ENCODE data around the gene KIAA1217. TPM values are rescaled to one million over a fixed set of nuclear protein-coding genes. Genes with fewer than 3 reads are reported as not detected.

The KIAA1217 gene
- total RNA-seq, 1 experiment from 2014 or later: 18.6 TPM

- H2BK12ac ChIP-seq (ENCODE audit: insufficient read length, low read depth, low read length): no peak overlapping the region
- H3K79me2 ChIP-seq (ENCODE audit: insufficient read depth, low read length): no peaks in the 10 kb centered on the region
- H4K91ac ChIP-seq (ENCODE audit: insufficient read length, low read depth, low read length): no peak overlapping the region
- Mint-ChIP-seq H3K36me3 (ENCODE audit: insufficient read depth in 1 of 3, low read depth in 3 of 3) (no peaks in the 10 kb centered on the region; a peak in 3 of 7 replicates), H3K9me3 (no peaks in the 10 kb centered on the region), H3K27ac (no peak overlapping the region), H3K27me3 (ENCODE audit: low read depth) (no peaks in the 10 kb centered on the region), H3K4me3 (no peak overlapping the region), H3K4me1 (peaks cover 19 to 20% of the 10 kb centered on the region in 2 experiments)
- no peak overlapping the region for H3K4me2 ChIP-seq (ENCODE audit: insufficient read depth, insufficient read length, low read length)
- H3K4ac ChIP-seq (ENCODE audit: low read depth, low read length): no peak overlapping the region
- H3K9ac ChIP-seq (ENCODE audit: extremely low read depth, insufficient read length, low read length): no peak overlapping the region
- H4K8ac ChIP-seq (replicated peaks; ENCODE audit: insufficient read length, low read depth, low read length): no peak overlapping the region
- no peak overlapping the region for H4K5ac ChIP-seq (ENCODE audit: insufficient read length, low read depth, low read length)
- H2AFZ ChIP-seq (ENCODE audit: low read length): no peak overlapping the region
- no peak overlapping the region for H3K56ac ChIP-seq (ENCODE audit: insufficient read length, low read depth, low read length)
- H4K20me1 ChIP-seq (ENCODE audit: control insufficient read depth, insufficient read depth, insufficient read length): no peaks in the 10 kb centered on the region
- no peak for DNase-seq
- H3K23me2 ChIP-seq (ENCODE audit: insufficient read length, low read depth, low read length, poor library complexity, severe bottlenecking): no peaks in the 10 kb centered on the region
- no peak overlapping the region for H3K14ac ChIP-seq (ENCODE audit: insufficient read depth, low read length)
- no peak overlapping the region for H2BK20ac ChIP-seq (ENCODE audit: low read depth, low read length, poor library complexity, severe bottlenecking)
- WGBS (ENCODE audit: extremely low coverage, insufficient read length, low lambda C conversion rate): no CpG with 5 or more reads among the region's 5 CpGs
- no peaks in the 10 kb centered on the region for H3K79me1 ChIP-seq (ENCODE audit: insufficient read depth, low read depth, low read length, poor library complexity, severe bottlenecking)
- no peak for TF ChIP-seq CTCF (conservative IDR thresholded peaks at IDR 0.05)
- H2AK5ac ChIP-seq (ENCODE audit: insufficient read length, low read length): no peak overlapping the region
- no peak overlapping the region for H2BK15ac ChIP-seq (ENCODE audit: low read depth, low read length)
- H3T11ph ChIP-seq (ENCODE audit: low read length): no peak overlapping the region
- H3K4me1 ChIP-seq (ENCODE audit: insufficient read depth, low read length): no peaks in the 10 kb centered on the region
- no peak overlapping the region for H3K18ac ChIP-seq (ENCODE audit: insufficient read length, low read depth, low read length)
- no peak overlapping the region for H3K27ac ChIP-seq (ENCODE audit: insufficient read length, low read depth, low read length)
- no peaks in the 10 kb centered on the region for H3K9me3 ChIP-seq (ENCODE audit: control insufficient read depth, low read depth, low read length)
- no peak overlapping the region for H2BK120ac ChIP-seq (ENCODE audit: low read depth, low read length, poor library complexity, severe bottlenecking)
- H3K23ac ChIP-seq (ENCODE audit: insufficient read length, low read depth, low read length): no peak overlapping the region
- no peak overlapping the region for H2BK5ac ChIP-seq (ENCODE audit: insufficient read length, low read length)
- no peaks in the 10 kb centered on the region for H3K27me3 ChIP-seq (ENCODE audit: insufficient read depth, low read length)
Measured at GRCh38 chr10:24449321-24449740, 240.4 kb downstream of the KIAA1217 start.

Measured in H9 (cell line).